ENCODE measurements around the gene MGAT4A. TPM values are rescaled to one million over a fixed set of nuclear protein-coding genes. Genes with fewer than 3 reads are reported as not detected.

The MGAT4A gene
- total and polyA plus RNA-seq, 2 donors, result 24.4 to 42.9 TPM

- WGBS, result 89% methylated on average over 4 of the region's 4 CpGs
- H3K36me3 ChIP-seq (ENCODE audit: control insufficient read depth in 2 of 2, insufficient read depth in 2 of 2, low read length in 1 of 2), result peaks cover 3% of the 10 kb centered on the region in 2 donors
- peaks cover 11 to 22% of the 10 kb centered on the region in 2 donors for H3K4me1 ChIP-seq (ENCODE audit: control insufficient read depth in 2 of 2, insufficient read depth in 2 of 2, low read length in 2 of 2)
Observed at GRCh38 chr2:98713332-98714015, 17.5 kb downstream of the MGAT4A start.

GRCh38 chr2:98712145-98712544, 18.8 kb downstream of the MGAT4A start:
- 98% methylated on average over 3 of the region's 3 CpGs for WGBS
- Histone ChIP-seq H3K4me3 (ENCODE audit: low read length in 2 of 2) (no peak overlapping the region), H3K9me3 (ENCODE audit: control insufficient read depth in 2 of 2, insufficient read depth in 1 of 2, low read length in 1 of 2) (no peaks in the 10 kb centered on the region), H3K27ac (ENCODE audit: low read depth in 1 of 2, low read length in 1 of 2) (no peak overlapping the region), H3K4me1 (ENCODE audit: control insufficient read depth in 2 of 2, insufficient read depth in 2 of 2, low read length in 2 of 2) (peaks cover 11 to 22% of the 10 kb centered on the region in 2 donors), H3K36me3 (ENCODE audit: control insufficient read depth in 2 of 2, insufficient read depth in 2 of 2, low read length in 1 of 2) (peaks cover 3% of the 10 kb centered on the region in 2 donors), H3K27me3 (ENCODE audit: control insufficient read depth in 2 of 2, insufficient read depth in 1 of 2, low read length in 1 of 2) (no peaks in the 10 kb centered on the region)
- no peak for DNase-seq (ENCODE audit: low read depth in 6 of 9, low spot score in 9 of 9)

More at GRCh38 chr2:98713332-98714015, 17.5 kb downstream of the MGAT4A start:
- no peak overlapping the region for H3K4me3 ChIP-seq (ENCODE audit: low read length in 2 of 2)
- H3K9me3 ChIP-seq (ENCODE audit: control insufficient read depth in 2 of 2, insufficient read depth in 1 of 2, low read length in 1 of 2), result no peaks in the 10 kb centered on the region
- no peaks in the 10 kb centered on the region for H3K27me3 ChIP-seq (ENCODE audit: control insufficient read depth in 2 of 2, insufficient read depth in 1 of 2, low read length in 1 of 2)
- H3K27ac ChIP-seq (ENCODE audit: low read depth in 1 of 2, low read length in 1 of 2), result no peak overlapping the region
- DNase-seq (ENCODE audit: low read depth in 6 of 9, low spot score in 9 of 9), result no peak

- Histone ChIP-seq H3K4me3 (ENCODE audit: low read length in 2 of 2) (no peak overlapping the region), H3K9me3 (ENCODE audit: control insufficient read depth in 2 of 2, insufficient read depth in 1 of 2, low read length in 1 of 2) (no peaks in the 10 kb centered on the region), H3K27me3 (ENCODE audit: control insufficient read depth in 2 of 2, insufficient read depth in 1 of 2, low read length in 1 of 2) (no peaks in the 10 kb centered on the region), H3K36me3 (ENCODE audit: control insufficient read depth in 2 of 2, insufficient read depth in 2 of 2, low read length in 1 of 2) (peaks cover 3% of the 10 kb centered on the region in 2 donors), H3K4me1 (ENCODE audit: control insufficient read depth in 2 of 2, insufficient read depth in 2 of 2, low read length in 2 of 2) (peaks cover 11 to 22% of the 10 kb centered on the region in 2 donors), H3K27ac (ENCODE audit: low read depth in 1 of 2, low read length in 1 of 2) (no peak overlapping the region)
- WGBS, result 46% methylated on average over 3 of the region's 3 CpGs
- DNase-seq (ENCODE audit: low read depth in 6 of 9, low spot score in 9 of 9), result no peak
Observed at GRCh38 chr2:98711506-98711905, 19.4 kb downstream of the MGAT4A start.

- Histone ChIP-seq H3K27ac (ENCODE audit: low read depth in 1 of 2, low read length in 1 of 2) (no peak overlapping the region), H3K4me1 (ENCODE audit: control insufficient read depth in 2 of 2, insufficient read depth in 2 of 2, low read length in 2 of 2) (peaks cover 11 to 19% of the 10 kb centered on the region in 2 donors), H3K9me3 (ENCODE audit: control insufficient read depth in 2 of 2, insufficient read depth in 1 of 2, low read length in 1 of 2) (no peaks in the 10 kb centered on the region), H3K36me3 (ENCODE audit: control insufficient read depth in 2 of 2, insufficient read depth in 2 of 2, low read length in 1 of 2) (peaks cover 0 to 3% of the 10 kb centered on the region in 2 donors), H3K4me3 (ENCODE audit: low read length in 2 of 2) (no peak overlapping the region), H3K27me3 (ENCODE audit: control insufficient read depth in 2 of 2, insufficient read depth in 1 of 2, low read length in 1 of 2) (no peaks in the 10 kb centered on the region)
- no peak for DNase-seq (ENCODE audit: low read depth in 6 of 9, low spot score in 9 of 9)
- WGBS, result 46% methylated on average over 4 of the region's 4 CpGs
Observed at GRCh38 chr2:98710734-98711133, 20.2 kb downstream of the MGAT4A start.

- H3K4me3 ChIP-seq (ENCODE audit: low read length in 2 of 2), result no peak overlapping the region
- H3K4me1 ChIP-seq (ENCODE audit: control insufficient read depth in 2 of 2, insufficient read depth in 2 of 2, low read length in 2 of 2), result peaks cover 11 to 13% of the 10 kb centered on the region in 2 donors
- DNase-seq (ENCODE audit: low read depth in 6 of 9, low spot score in 9 of 9), result no peak
- H3K27ac ChIP-seq (ENCODE audit: low read depth in 1 of 2, low read length in 1 of 2), result no peak overlapping the region
- no peaks in the 10 kb centered on the region for H3K9me3 ChIP-seq (ENCODE audit: control insufficient read depth in 2 of 2, insufficient read depth in 1 of 2, low read length in 1 of 2)
- no peaks in the 10 kb centered on the region for H3K27me3 ChIP-seq (ENCODE audit: control insufficient read depth in 2 of 2, insufficient read depth in 1 of 2, low read length in 1 of 2)
- peaks cover 0 to 7% of the 10 kb centered on the region in 2 donors for H3K36me3 ChIP-seq (ENCODE audit: control insufficient read depth in 2 of 2, insufficient read depth in 2 of 2, low read length in 1 of 2)
Observed at GRCh38 chr2:98709535-98709934, 21.4 kb downstream of the MGAT4A start.

- H3K27ac ChIP-seq (ENCODE audit: low read depth in 1 of 2, low read length in 1 of 2), result no peak overlapping the region
- no peaks in the 10 kb centered on the region for H3K27me3 ChIP-seq (ENCODE audit: control insufficient read depth in 2 of 2, insufficient read depth in 1 of 2, low read length in 1 of 2)
- H3K4me1 ChIP-seq (ENCODE audit: control insufficient read depth in 2 of 2, insufficient read depth in 2 of 2, low read length in 2 of 2), result peaks cover 11 to 18% of the 10 kb centered on the region in 2 donors
- no peaks in the 10 kb centered on the region for H3K9me3 ChIP-seq (ENCODE audit: control insufficient read depth in 2 of 2, insufficient read depth in 1 of 2, low read length in 1 of 2)
- WGBS, result 92% methylated on average over 6 of the region's 6 CpGs
- no peak overlapping the region for H3K4me3 ChIP-seq (ENCODE audit: low read length in 2 of 2)
- H3K36me3 ChIP-seq (ENCODE audit: control insufficient read depth in 2 of 2, insufficient read depth in 2 of 2, low read length in 1 of 2), result peaks cover 0 to 7% of the 10 kb centered on the region in 2 donors
- DNase-seq (ENCODE audit: low read depth in 6 of 9, low spot score in 9 of 9), result no peak
Observed at GRCh38 chr2:98708396-98709186, 22.3 kb downstream of the MGAT4A start.

- Histone ChIP-seq H3K27me3 (ENCODE audit: control insufficient read depth in 2 of 2, insufficient read depth in 1 of 2, low read length in 1 of 2) (no peaks in the 10 kb centered on the region), H3K4me1 (ENCODE audit: control insufficient read depth in 2 of 2, insufficient read depth in 2 of 2, low read length in 2 of 2) (peaks cover 6 to 28% of the 10 kb centered on the region in 2 donors), H3K4me3 (ENCODE audit: low read length in 2 of 2) (no peak overlapping the region), H3K27ac (ENCODE audit: low read depth in 1 of 2, low read length in 1 of 2) (no peak overlapping the region), H3K36me3 (ENCODE audit: control insufficient read depth in 2 of 2, insufficient read depth in 2 of 2, low read length in 1 of 2) (peaks cover 0 to 7% of the 10 kb centered on the region in 2 donors), H3K9me3 (ENCODE audit: control insufficient read depth in 2 of 2, insufficient read depth in 1 of 2, low read length in 1 of 2) (no peaks in the 10 kb centered on the region)
- no peak for DNase-seq (ENCODE audit: low read depth in 6 of 9, low spot score in 9 of 9)
- WGBS, result 99% methylated on average over 2 of the region's 2 CpGs
Observed at GRCh38 chr2:98706591-98706990, 24.3 kb downstream of the MGAT4A start.

- Histone ChIP-seq H3K27ac (ENCODE audit: low read depth in 1 of 2, low read length in 1 of 2) (no peak overlapping the region), H3K4me3 (ENCODE audit: low read length in 2 of 2) (no peak overlapping the region), H3K9me3 (ENCODE audit: control insufficient read depth in 2 of 2, insufficient read depth in 1 of 2, low read length in 1 of 2) (no peaks in the 10 kb centered on the region), H3K4me1 (ENCODE audit: control insufficient read depth in 2 of 2, insufficient read depth in 2 of 2, low read length in 2 of 2) (peaks cover 0 to 20% of the 10 kb centered on the region in 2 donors), H3K36me3 (ENCODE audit: control insufficient read depth in 2 of 2, insufficient read depth in 2 of 2, low read length in 1 of 2) (peaks cover 0 to 7% of the 10 kb centered on the region in 2 donors), H3K27me3 (ENCODE audit: control insufficient read depth in 2 of 2, insufficient read depth in 1 of 2, low read length in 1 of 2) (no peaks in the 10 kb centered on the region)
- 95% methylated on average over 3 of the region's 3 CpGs for WGBS
- DNase-seq (ENCODE audit: low read depth in 6 of 9, low spot score in 9 of 9), result no peak
Observed at GRCh38 chr2:98705333-98705617, 25.7 kb downstream of the MGAT4A start.

- no peak for DNase-seq (ENCODE audit: low read depth in 6 of 9, low spot score in 9 of 9)
- H3K27ac ChIP-seq (ENCODE audit: low read depth in 1 of 2, low read length in 1 of 2), result no peak overlapping the region
- H3K9me3 ChIP-seq (ENCODE audit: control insufficient read depth in 2 of 2, insufficient read depth in 1 of 2, low read length in 1 of 2), result no peaks in the 10 kb centered on the region
- peaks cover 0 to 7% of the 10 kb centered on the region in 2 donors for H3K36me3 ChIP-seq (ENCODE audit: control insufficient read depth in 2 of 2, insufficient read depth in 2 of 2, low read length in 1 of 2)
- H3K4me1 ChIP-seq (ENCODE audit: control insufficient read depth in 2 of 2, insufficient read depth in 2 of 2, low read length in 2 of 2), result peaks cover 0 to 19% of the 10 kb centered on the region in 2 donors
- 98% methylated on average over 9 of the region's 9 CpGs for WGBS
- no peak overlapping the region for H3K4me3 ChIP-seq (ENCODE audit: low read length in 2 of 2)
- no peaks in the 10 kb centered on the region for H3K27me3 ChIP-seq (ENCODE audit: control insufficient read depth in 2 of 2, insufficient read depth in 1 of 2, low read length in 1 of 2)
Observed at GRCh38 chr2:98704499-98705332, 26.2 kb downstream of the MGAT4A start.

Measured in thymus (tissue), 11 donors.